ENCODE results near the gene DVL3. TPM values are rescaled to one million over a fixed set of nuclear protein-coding genes. Genes with fewer than 3 reads are reported as not detected.
A peak's percentile ranks its signal among the peaks of the same experiment; 100 is the strongest.

The DVL3 gene
- total RNA-seq, 1 experiment from 2014 or later: 106 TPM

GRCh38 chr3:184186184-184186901, 31.2 kb downstream of the DVL3 start, which contains the start of gene ABCF3:
Gene ABCF3, plus strand, starts transcription at chr3:184186199. Its CDS starts 9 bp downstream, at chr3:184186208.
- H3K4me3 Mint-ChIP-seq (ENCODE audit: low read depth, unreplicated experiment): peak within 1 kb of the TSS; percentile 100
- intact Hi-C loops (cut with micrococcal nuclease; ENCODE audit: unreplicated experiment): loop anchor here (2.0 kb wide), 2 partner anchors 48 to 52 kb away; partner anchors contain the start of gene EIF2B5
- peak within 1 kb of the TSS; percentile 96 for H3K27ac Mint-ChIP-seq (ENCODE audit: unreplicated experiment)
- CTCF ChIA-PET: interaction anchor here (0.7 to 1.7 kb wide), 11 partner anchors 10 to 103 kb away, joined by 3 to 9 read pairs (median 4); partner anchors contain the start of gene EIF2B5
- H3K4me1 Mint-ChIP-seq (ENCODE audit: low read depth, unreplicated experiment): peaks cover 27% of the 10 kb centered on the region
- BruUV-seq (replicated peaks): no TSS peak
- H3K27me3 Mint-ChIP-seq (ENCODE audit: unreplicated experiment): no peaks in the 10 kb centered on the region
- peaks cover 68% of the 10 kb centered on the region for H3K36me3 Mint-ChIP-seq (ENCODE audit: insufficient read depth, unreplicated experiment)
- no peak for TF ChIP-seq CTCF (IDR thresholded peaks at IDR 0.05; ENCODE audit: unreplicated experiment)
- H3K9me3 Mint-ChIP-seq (ENCODE audit: low read depth, unreplicated experiment): no peaks in the 10 kb centered on the region
- no peak for DNase-seq

- H3K9me3 Mint-ChIP-seq (ENCODE audit: low read depth, unreplicated experiment): no peaks in the 10 kb centered on the region
- H3K4me3 Mint-ChIP-seq (ENCODE audit: low read depth, unreplicated experiment): peak overlapping the region; percentile 100
- H3K27ac Mint-ChIP-seq (ENCODE audit: unreplicated experiment): peak overlapping the region; percentile 96
- BruUV-seq (replicated peaks): TSS peak; percentile 42
- peaks cover 67% of the 10 kb centered on the region for H3K36me3 Mint-ChIP-seq (ENCODE audit: insufficient read depth, unreplicated experiment)
- no peak for TF ChIP-seq CTCF (IDR thresholded peaks at IDR 0.05; ENCODE audit: unreplicated experiment)
- peaks cover 27% of the 10 kb centered on the region for H3K4me1 Mint-ChIP-seq (ENCODE audit: low read depth, unreplicated experiment)
- CTCF ChIA-PET: interaction anchor here (0.7 to 1.7 kb wide), 4 partner anchors 10 to 55 kb away, joined by 3 to 9 read pairs (median 4); no protein-coding TSS in a partner anchor
- intact Hi-C loops (cut with micrococcal nuclease; ENCODE audit: unreplicated experiment): loop anchor here (2.0 kb wide), 2 partner anchors 48 to 52 kb away; partner anchors contain the start of gene EIF2B5
- no peaks in the 10 kb centered on the region for H3K27me3 Mint-ChIP-seq (ENCODE audit: unreplicated experiment)
- no peak for DNase-seq
Measured at GRCh38 chr3:184186902-184187207, 31.7 kb downstream of the DVL3 start.

GRCh38 chr3:184188080-184188479, 32.9 kb downstream of the DVL3 start:
- BruUV-seq (replicated peaks): no TSS peak
- no peak for TF ChIP-seq CTCF (IDR thresholded peaks at IDR 0.05; ENCODE audit: unreplicated experiment)
- intact Hi-C loops (cut with micrococcal nuclease; ENCODE audit: unreplicated experiment): no loop called here

GRCh38 chr3:184189421-184189820, 34.2 kb downstream of the DVL3 start:
- Mint-ChIP-seq H3K27ac (ENCODE audit: unreplicated experiment) (no peak overlapping the region), H3K36me3 (ENCODE audit: insufficient read depth, unreplicated experiment) (peaks cover 82% of the 10 kb centered on the region), H3K27me3 (ENCODE audit: unreplicated experiment) (no peaks in the 10 kb centered on the region), H3K4me3 (ENCODE audit: low read depth, unreplicated experiment) (no peak overlapping the region), H3K9me3 (ENCODE audit: low read depth, unreplicated experiment) (no peaks in the 10 kb centered on the region), H3K4me1 (ENCODE audit: low read depth, unreplicated experiment) (peaks cover 27% of the 10 kb centered on the region)
- CTCF ChIA-PET: no interaction called here
- intact Hi-C loops (cut with micrococcal nuclease; ENCODE audit: unreplicated experiment): no loop called here
- no TSS peak for BruUV-seq (replicated peaks)
- no peak for DNase-seq
- TF ChIP-seq CTCF (IDR thresholded peaks at IDR 0.05; ENCODE audit: unreplicated experiment): no peak

More at GRCh38 chr3:184188080-184188479, 32.9 kb downstream of the DVL3 start:
- DNase-seq: no peak
- no peak overlapping the region for H3K4me3 Mint-ChIP-seq (ENCODE audit: low read depth, unreplicated experiment)
- H3K27me3 Mint-ChIP-seq (ENCODE audit: unreplicated experiment): no peaks in the 10 kb centered on the region
- no peaks in the 10 kb centered on the region for H3K9me3 Mint-ChIP-seq (ENCODE audit: low read depth, unreplicated experiment)
- CTCF ChIA-PET: no interaction called here
- H3K4me1 Mint-ChIP-seq (ENCODE audit: low read depth, unreplicated experiment): peaks cover 27% of the 10 kb centered on the region
- H3K27ac Mint-ChIP-seq (ENCODE audit: unreplicated experiment): no peak overlapping the region
- peaks cover 77% of the 10 kb centered on the region for H3K36me3 Mint-ChIP-seq (ENCODE audit: insufficient read depth, unreplicated experiment)
